ENCODE data around the gene PCBP3. TPM values are rescaled to one million over a fixed set of nuclear protein-coding genes. Genes with fewer than 3 reads are reported as not detected.

The PCBP3 gene
- total RNA-seq, 1 experiment from 2014 or later = not detected

- in situ Hi-C loops (cut with HindIII; ENCODE audit: low pct_unique_long_range_greater_than_20kb, low sequenced_read_pairs) = no loop called here
- BruUV-seq (replicated peaks) = no TSS peak
- no peak overlapping the region for H3K4me3 ChIP-seq (ENCODE audit: low read depth in 2 of 2, low read length in 2 of 2)
- intact Hi-C loops (cut with micrococcal nuclease; ENCODE audit: unreplicated experiment) = no loop called here
- H3K4me1 ChIP-seq (ENCODE audit: control insufficient read depth, insufficient read depth, low read length) = no peaks in the 10 kb centered on the region
- TF ChIP-seq REST (IDR thresholded peaks at IDR 0.05; ENCODE audit: insufficient read depth in 1 of 2, low read depth in 2 of 2, low read length in 1 of 2) (no peak), POLR2AphosphoS5 (IDR thresholded peaks at IDR 0.05; ENCODE audit: low read depth, low read length) (no peak), TCF7L2 (IDR thresholded peaks at IDR 0.05; ENCODE audit: low read depth, low read length) (no peak), CTCF (IDR thresholded peaks at IDR 0.05) (no peak), SIN3A (IDR thresholded peaks at IDR 0.05; ENCODE audit: borderline replicate concordance, insufficient read depth, low read depth, low read length) (no peak)
- ChIA-PET CTCF (no interaction called here), POLR2A (no interaction called here)
- H3K36me3 ChIP-seq (ENCODE audit: control insufficient read depth, insufficient read depth, low read length) = no peaks in the 10 kb centered on the region
- no peaks in the 10 kb centered on the region for H3K27me3 ChIP-seq (ENCODE audit: control insufficient read depth, insufficient read depth, low read length)
- no peaks in the 10 kb centered on the region for H3K9me3 ChIP-seq (ENCODE audit: control insufficient read depth, insufficient read depth, low read depth, low read length)
- H3K27ac ChIP-seq (ENCODE audit: low read length) = no peak overlapping the region
- ATAC-seq = no peak
- DNase-seq (ENCODE audit: low read depth, low spot score) = no peak
These were observed 263.3 kb downstream of the PCBP3 start for GRCh38 chr21:45906859-45907258.

- CTCF ChIA-PET = no interaction called here
- no peak overlapping the region for H3K27ac ChIP-seq (ENCODE audit: low read length)
- no peaks in the 10 kb centered on the region for H3K9me3 ChIP-seq (ENCODE audit: control insufficient read depth, insufficient read depth, low read depth, low read length)
- POLR2A ChIA-PET = interaction anchor here (0.6 kb wide), 1 partner anchor 262 kb away, joined by 3 read pairs; no protein-coding TSS in a partner anchor
- DNase-seq (ENCODE audit: low read depth, low spot score) (no peak), ATAC-seq (no peak)
- H3K4me1 ChIP-seq (ENCODE audit: control insufficient read depth, insufficient read depth, low read length) = no peaks in the 10 kb centered on the region
- no peaks in the 10 kb centered on the region for H3K36me3 ChIP-seq (ENCODE audit: control insufficient read depth, insufficient read depth, low read length)
- no TSS peak for BruUV-seq (replicated peaks)
- no peak for TF ChIP-seq REST (IDR thresholded peaks at IDR 0.05; ENCODE audit: insufficient read depth in 1 of 2, low read depth in 2 of 2, low read length in 1 of 2)
- no peak for TF ChIP-seq POLR2AphosphoS5 (IDR thresholded peaks at IDR 0.05; ENCODE audit: low read depth, low read length)
- TF ChIP-seq SIN3A (IDR thresholded peaks at IDR 0.05; ENCODE audit: borderline replicate concordance, insufficient read depth, low read depth, low read length) = no peak
- no peak for TF ChIP-seq TCF7L2 (IDR thresholded peaks at IDR 0.05; ENCODE audit: low read depth, low read length)
- no peak for TF ChIP-seq CTCF (IDR thresholded peaks at IDR 0.05)
- H3K27me3 ChIP-seq (ENCODE audit: control insufficient read depth, insufficient read depth, low read length) = no peaks in the 10 kb centered on the region
- intact Hi-C loops (cut with micrococcal nuclease; ENCODE audit: unreplicated experiment) (no loop called here), in situ Hi-C loops (cut with HindIII; ENCODE audit: low pct_unique_long_range_greater_than_20kb, low sequenced_read_pairs) (no loop called here)
- H3K4me3 ChIP-seq (ENCODE audit: low read depth in 2 of 2, low read length in 2 of 2) = no peak overlapping the region
These were observed 265.2 kb downstream of the PCBP3 start for GRCh38 chr21:45908536-45909237.

Measured in Panc1 (cell line).